GM18508 (cell line): ENCODE data around the gene PDZRN4.

ENCODE experiments used
- ATAC-seq: cut with Tn5 transposase; IDR thresholded peaks from one replicate; pipeline ENCODE4 v1.9.1; 2021; ENCODE audit warnings: moderate number of reproducible peaks; ENCODE audit not compliant: insufficient read depth, unreplicated experiment

PDZRN4 gene

GRCh38 chr12:41339784-41340183 lies 151.7 kb downstream of the PDZRN4 start:
- no peak for ATAC-seq

GRCh38 chr12:41344776-41345470 lies 156.8 kb downstream of the PDZRN4 start:
- no peak for ATAC-seq

- no peak for ATAC-seq
Measured at GRCh38 chr12:41348198-41348597, 160.1 kb downstream of the PDZRN4 start.

GRCh38 chr12:41356181-41356580 lies 168.1 kb downstream of the PDZRN4 start:
- ATAC-seq = no peak

- ATAC-seq = no peak
Measured at GRCh38 chr12:41361738-41362137, 173.6 kb downstream of the PDZRN4 start.

GRCh38 chr12:41362510-41362909 lies 174.4 kb downstream of the PDZRN4 start:
- ATAC-seq = no peak

GRCh38 chr12:41362931-41363330 lies 174.8 kb downstream of the PDZRN4 start:
- no peak for ATAC-seq

- ATAC-seq = no peak
Measured at GRCh38 chr12:41364211-41364610, 176.1 kb downstream of the PDZRN4 start.

- ATAC-seq = no peak
Measured at GRCh38 chr12:41365653-41366171, 177.6 kb downstream of the PDZRN4 start.

- ATAC-seq = no peak
Measured at GRCh38 chr12:41367726-41368405, 179.7 kb downstream of the PDZRN4 start.

GRCh38 chr12:41380878-41381277 lies 192.8 kb downstream of the PDZRN4 start:
- ATAC-seq = no peak

GRCh38 chr12:41402801-41403200 lies 214.7 kb downstream of the PDZRN4 start:
- no peak for ATAC-seq

- ATAC-seq = no peak
Measured at GRCh38 chr12:41407232-41407799, 219.2 kb downstream of the PDZRN4 start.

GRCh38 chr12:41409628-41410027 lies 221.5 kb downstream of the PDZRN4 start:
- ATAC-seq = no peak

- ATAC-seq = no peak
Measured at GRCh38 chr12:41418586-41418985, 230.5 kb downstream of the PDZRN4 start.

GRCh38 chr12:41419131-41419893 lies 231.2 kb downstream of the PDZRN4 start:
- ATAC-seq = no peak

- no peak for ATAC-seq
Measured at GRCh38 chr12:41424651-41425050, 236.5 kb downstream of the PDZRN4 start.

GRCh38 chr12:41433460-41433859 lies 245.3 kb downstream of the PDZRN4 start:
- ATAC-seq = no peak

GRCh38 chr12:41436076-41436475 lies 248.0 kb downstream of the PDZRN4 start:
- ATAC-seq = no peak

- ATAC-seq = no peak
Measured at GRCh38 chr12:41437563-41437962, 249.4 kb downstream of the PDZRN4 start.
